Tibial nerve (tissue), 4 donors: ENCODE data around the gene ANKUB1. TPM values are rescaled to one million over a fixed set of nuclear protein-coding genes. Genes with fewer than 3 reads are reported as not detected.

ENCODE experiments used
- DNase-seq, 2 donors: peaks; one replicate each; pipeline ENCODE4 v3.0.0-alpha.2; 2019; ENCODE audit warnings: low spot score in 2 of 2
- H3K27ac ChIP-seq, 4 donors: fragments of 200-600 bp; sonication (generic) in 3 of 4; one replicate each; pipeline ENCODE4 v1.5.1; 2017 to 2019; ENCODE audit warnings: mild to moderate bottlenecking in 1 of 4
- H3K27me3 ChIP-seq, 2 donors: fragments of 200-600 bp; sonication (generic) in 1 of 2; one replicate each; pipeline versions ENCODE4 v1.5.1 to v1.6.0; 2017 to 2019
- H3K36me3 ChIP-seq, 3 donors: fragments of 200-600 bp; sonication (generic); one replicate each; pipeline ENCODE4 v1.5.1; 2018 to 2019
- H3K4me1 ChIP-seq, 4 donors: fragments of 200-600 bp; sonication (generic) in 3 of 4; one replicate each; pipeline ENCODE4 v1.5.1; 2017 to 2019
- H3K4me3 ChIP-seq, 4 donors: fragments of 200-600 bp; sonication (generic) in 3 of 4; one replicate each; pipeline ENCODE4 v1.5.1; 2017 to 2019; ENCODE audit warnings: mild to moderate bottlenecking in 1 of 4, moderate library complexity in 1 of 4
- H3K9me3 ChIP-seq, 4 donors: fragments of 200-600 bp; sonication (generic) in 3 of 4; one replicate each; pipeline ENCODE4 v1.5.1; 2017 to 2019
- EP300 ChIP-seq, 2 donors: sonication (generic); formaldehyde crosslinking; IDR thresholded peaks; one replicate each; pipeline ENCODE4 v1.6.1; 2017; ENCODE audit warnings: antibody characterized with exemption in 2 of 2, mild to moderate bottlenecking in 1 of 2
- POLR2A ChIP-seq, 2 donors: fragments of 450-650 bp; IDR thresholded peaks; one replicate each; pipeline ENCODE4 v1.6.1; 2017; ENCODE audit warnings: antibody characterized with exemption in 2 of 2, mild to moderate bottlenecking in 2 of 2, moderate library complexity in 2 of 2
- WGBS, 2 donors: methylation state at CpG; one replicate each; pipeline ENCODE4 v1.1.5; 2018; 5-methylcytosine and 5-hydroxymethylcytosine counted together
- total RNA-seq, 4 donors: library from RNA; depleted of rRNA; stranded (reverse); fragments of >200 nt; gene quantifications; one replicate each; pipeline ENCODE4 v1.1.0, GENCODE V29; 2016
- TF ChIP-seq, protein P1 (sequence below), 5 experiments: fragments of 200-600 bp in 3 of 5; fragments of 450-650 bp in 2 of 5; sonication (generic) in 3 of 5; IDR thresholded peaks; one replicate each; pipeline ENCODE4 v1.5.1; 2016 to 2019; ENCODE audit warnings: antibody characterized with exemption in 5 of 5, mild to moderate bottlenecking in 3 of 5, moderate library complexity in 2 of 5

The ANKUB1 gene
- total RNA-seq, 4 donors from 2014 or later, result 0.60 to 1.4 (median 0.86) TPM

DNA sequence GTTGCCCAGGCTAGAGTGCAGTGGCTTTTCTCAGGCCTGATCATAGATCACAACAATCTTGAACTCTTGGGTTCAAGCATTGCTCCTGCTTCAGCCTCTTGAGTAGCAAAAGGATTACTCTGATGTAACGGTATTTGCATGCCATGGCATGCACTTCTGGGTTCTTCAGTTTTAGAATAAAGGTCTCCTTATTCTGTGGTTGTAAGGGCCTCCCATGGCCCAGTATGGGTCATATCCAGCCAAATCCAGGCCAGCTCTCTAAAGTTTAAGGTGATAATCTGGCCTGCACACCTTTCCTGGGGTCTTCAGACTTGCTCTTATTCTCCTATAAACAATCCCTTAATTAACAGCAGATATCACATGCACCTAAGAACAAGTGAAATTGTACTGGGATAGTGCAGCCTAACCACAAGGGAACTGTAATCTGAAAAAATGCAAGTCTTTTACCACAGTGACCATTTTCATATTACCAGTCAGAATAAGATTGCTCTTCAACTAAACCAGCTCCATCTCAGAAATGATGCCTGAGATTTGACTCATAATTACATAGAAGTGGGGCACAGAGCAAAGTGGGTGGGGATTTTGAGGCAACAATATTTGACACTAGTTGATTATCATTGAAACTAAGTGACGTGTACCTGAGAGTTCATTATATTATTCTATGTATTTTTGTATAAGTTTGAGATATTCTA, 65.5 kb downstream of the ANKUB1 start:
- Histone ChIP-seq H3K4me1 (no peaks in the 10 kb centered on the region), H3K9me3 (peaks cover 0 to 2% (median 0%) of the 10 kb centered on the region in 4 donors), H3K36me3 (peaks cover 0 to 7% (median 0%) of the 10 kb centered on the region in 3 donors), H3K27ac (no peak overlapping the region), H3K27me3 (no peaks in the 10 kb centered on the region), H3K4me3 (no peak overlapping the region)
- TF ChIP-seq POLR2A (IDR thresholded peaks at IDR 0.05), result no peak
- TF ChIP-seq, protein P1, sequence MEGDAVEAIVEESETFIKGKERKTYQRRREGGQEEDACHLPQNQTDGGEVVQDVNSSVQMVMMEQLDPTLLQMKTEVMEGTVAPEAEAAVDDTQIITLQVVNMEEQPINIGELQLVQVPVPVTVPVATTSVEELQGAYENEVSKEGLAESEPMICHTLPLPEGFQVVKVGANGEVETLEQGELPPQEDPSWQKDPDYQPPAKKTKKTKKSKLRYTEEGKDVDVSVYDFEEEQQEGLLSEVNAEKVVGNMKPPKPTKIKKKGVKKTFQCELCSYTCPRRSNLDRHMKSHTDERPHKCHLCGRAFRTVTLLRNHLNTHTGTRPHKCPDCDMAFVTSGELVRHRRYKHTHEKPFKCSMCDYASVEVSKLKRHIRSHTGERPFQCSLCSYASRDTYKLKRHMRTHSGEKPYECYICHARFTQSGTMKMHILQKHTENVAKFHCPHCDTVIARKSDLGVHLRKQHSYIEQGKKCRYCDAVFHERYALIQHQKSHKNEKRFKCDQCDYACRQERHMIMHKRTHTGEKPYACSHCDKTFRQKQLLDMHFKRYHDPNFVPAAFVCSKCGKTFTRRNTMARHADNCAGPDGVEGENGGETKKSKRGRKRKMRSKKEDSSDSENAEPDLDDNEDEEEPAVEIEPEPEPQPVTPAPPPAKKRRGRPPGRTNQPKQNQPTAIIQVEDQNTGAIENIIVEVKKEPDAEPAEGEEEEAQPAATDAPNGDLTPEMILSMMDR (IDR thresholded peaks at IDR 0.05), result no peak
- TF ChIP-seq EP300 (IDR thresholded peaks at IDR 0.05), result no peak
- 74 to 81% methylated on average over 2 of the region's 2 CpGs for WGBS, 2 donors
- no peak for DNase-seq

DNA sequence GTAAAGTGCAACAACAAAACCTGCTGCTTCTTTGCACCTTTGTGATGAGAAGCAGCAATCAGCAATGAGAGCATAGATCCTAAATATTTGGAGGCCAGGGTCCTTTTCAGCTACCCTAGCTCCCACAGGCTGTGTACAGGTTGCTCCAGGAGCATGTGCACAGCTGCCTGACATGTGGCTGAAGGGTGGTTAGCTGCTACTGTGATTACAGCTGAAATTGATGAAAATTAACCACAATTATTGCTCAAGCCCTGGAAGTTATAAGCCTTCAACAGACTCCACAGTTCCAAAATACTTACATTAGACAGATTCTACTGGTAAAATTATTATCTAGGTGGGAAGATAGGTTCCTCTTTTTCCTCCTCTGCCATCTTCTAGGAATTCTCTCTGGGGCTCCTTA, 68.6 kb downstream of the ANKUB1 start:
- no peaks in the 10 kb centered on the region for H3K4me1 ChIP-seq
- H3K4me3 ChIP-seq, result no peak overlapping the region
- TF ChIP-seq EP300 (IDR thresholded peaks at IDR 0.05), result no peak
- TF ChIP-seq, protein P1 (IDR thresholded peaks at IDR 0.05), result no peak
- no peak for TF ChIP-seq POLR2A (IDR thresholded peaks at IDR 0.05)
- DNase-seq, result no peak
- peaks cover 0 to 7% (median 0%) of the 10 kb centered on the region in 3 donors for H3K36me3 ChIP-seq
- H3K27ac ChIP-seq, result no peak overlapping the region
- peaks cover 0 to 16% (median 3%) of the 10 kb centered on the region in 4 donors for H3K9me3 ChIP-seq
- no peaks in the 10 kb centered on the region for H3K27me3 ChIP-seq

DNA sequence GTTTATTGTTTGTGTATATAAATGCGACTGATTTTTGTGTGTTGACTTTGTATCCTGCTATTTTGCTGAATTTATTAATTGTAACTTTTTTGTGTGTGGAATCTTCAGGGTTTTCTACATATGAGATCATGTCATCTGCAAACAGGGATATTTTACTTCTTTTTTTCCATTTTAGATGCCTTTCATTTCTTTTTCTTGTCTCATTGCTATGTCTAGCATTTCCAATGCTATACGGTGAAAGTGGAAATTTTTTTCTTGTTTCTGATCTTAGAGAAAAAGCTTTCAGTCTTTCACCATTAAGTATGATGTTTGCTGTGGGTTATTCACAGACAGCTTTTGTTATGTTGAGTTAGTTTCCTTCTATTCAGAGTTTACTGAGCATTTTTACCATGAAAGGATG, 71.4 kb downstream of the ANKUB1 start:
- H3K27me3 ChIP-seq, result no peaks in the 10 kb centered on the region
- TF ChIP-seq EP300 (IDR thresholded peaks at IDR 0.05) (no peak), POLR2A (IDR thresholded peaks at IDR 0.05) (no peak)
- TF ChIP-seq, protein P1 (IDR thresholded peaks at IDR 0.05), result no peak
- peaks cover 0 to 16% (median 3%) of the 10 kb centered on the region in 4 donors for H3K9me3 ChIP-seq
- H3K36me3 ChIP-seq, result peaks cover 0 to 7% (median 0%) of the 10 kb centered on the region in 3 donors
- no peak overlapping the region for H3K4me3 ChIP-seq
- no peak for DNase-seq
- H3K27ac ChIP-seq, result no peak overlapping the region
- WGBS, 2 donors, result 88 to 90% methylated on average over 2 of the region's 2 CpGs
- peaks cover 0 to 7% (median 3%) of the 10 kb centered on the region in 4 donors for H3K4me1 ChIP-seq

DNA sequence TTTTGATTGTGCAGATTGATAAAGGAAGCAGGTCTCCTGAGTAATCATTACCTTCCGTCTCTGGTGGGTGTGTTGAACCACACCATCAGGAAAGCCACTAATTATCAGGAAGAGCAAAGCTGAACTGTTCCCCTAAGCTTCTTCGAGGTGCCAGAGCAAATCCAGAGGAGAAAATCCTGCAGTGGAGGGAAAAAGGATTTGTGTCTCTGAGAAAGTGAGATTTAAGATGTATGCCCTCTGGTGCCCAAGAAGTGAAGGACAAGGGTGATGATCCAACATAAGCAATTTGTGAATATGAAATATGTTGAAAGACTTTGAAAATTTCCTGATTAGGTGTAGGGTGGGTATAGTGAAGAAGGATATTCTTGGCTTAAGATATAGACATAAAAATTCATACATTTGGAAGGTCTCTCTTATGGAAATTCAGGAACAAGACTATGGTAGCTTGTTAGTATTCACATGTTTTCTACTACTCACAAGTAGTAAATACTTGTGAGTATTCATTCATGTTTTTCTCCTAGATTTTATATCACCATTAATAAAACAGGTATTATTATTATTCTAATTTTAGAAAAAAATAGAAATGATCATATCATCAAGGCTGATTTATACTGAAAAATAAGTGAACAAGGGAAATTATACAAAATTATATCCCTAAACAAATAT, 74.8 kb downstream of the ANKUB1 start:
- Histone ChIP-seq H3K9me3 (peaks cover 0 to 16% (median 3%) of the 10 kb centered on the region in 4 donors), H3K4me1 (peaks cover 0 to 7% (median 3%) of the 10 kb centered on the region in 4 donors), H3K4me3 (no peak overlapping the region), H3K27me3 (no peaks in the 10 kb centered on the region), H3K27ac (peak overlapping the region in 2 of 4 donors; percentile 17 to 22), H3K36me3 (no peaks in the 10 kb centered on the region)
- DNase-seq, result peak; percentile 36 to 87
- 9 to 12% methylated on average over 2 of the region's 2 CpGs for WGBS, 2 donors
- TF ChIP-seq POLR2A (IDR thresholded peaks at IDR 0.05), result no peak
- peak in 1 of 2 donors; percentile 28 for TF ChIP-seq EP300 (IDR thresholded peaks at IDR 0.05)
- TF ChIP-seq, protein P1 (IDR thresholded peaks at IDR 0.05), result peak; percentile 57 to 87 (median 65)

DNA sequence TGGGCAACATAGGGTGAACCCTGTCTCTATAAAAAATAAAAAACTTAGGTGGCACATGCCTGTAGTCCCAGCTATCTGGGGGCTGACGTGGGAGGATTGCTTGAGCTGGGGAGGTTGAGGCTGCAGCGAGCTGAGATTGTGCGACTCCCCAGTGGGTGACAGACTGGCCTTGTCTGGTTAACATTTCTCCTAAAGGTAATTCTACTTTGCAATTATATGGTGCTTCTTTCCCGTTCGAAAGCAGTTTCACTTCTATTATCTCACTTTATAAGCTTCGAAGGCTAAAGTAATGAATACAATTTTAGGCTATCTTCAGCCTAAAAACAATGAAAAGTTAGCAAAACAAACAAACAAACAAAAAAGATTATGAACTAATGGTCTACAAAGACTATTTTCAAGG, 75.4 kb downstream of the ANKUB1 start:
- peaks cover 0 to 15% (median 3%) of the 10 kb centered on the region in 4 donors for H3K9me3 ChIP-seq
- WGBS, 2 donors, result 70 to 71% methylated on average over 6 of the region's 6 CpGs
- no peak overlapping the region for H3K4me3 ChIP-seq
- H3K27me3 ChIP-seq, result no peaks in the 10 kb centered on the region
- H3K36me3 ChIP-seq, result no peaks in the 10 kb centered on the region
- peak overlapping the region in 2 of 4 donors; percentile 17 to 22 for H3K27ac ChIP-seq
- TF ChIP-seq POLR2A (IDR thresholded peaks at IDR 0.05) (no peak), EP300 (IDR thresholded peaks at IDR 0.05) (no peak)
- no peak for DNase-seq
- H3K4me1 ChIP-seq, result peaks cover 0 to 7% (median 3%) of the 10 kb centered on the region in 4 donors
